Daoy (cell line): Measurements from ENCODE around the gene TRIM14. TPM values are rescaled to one million over a fixed set of nuclear protein-coding genes. Genes with fewer than 3 reads are reported as not detected.
"Not testable (repeated sequence)": the region's sequence is repeated elsewhere in the genome, so short reads cannot be mapped to it uniquely, and the experiment has no call there.

Source experiments
- DNase-seq: peaks from one replicate; pipeline ENCODE4 v3.0.0-alpha.2; 2015; ENCODE audit warnings: low read depth
- total RNA-seq: library from RNA; depleted of rRNA; stranded (reverse); fragments of >200 nt; shearing (Covaris generic); gene quantifications from 2 replicates; pipeline ENCODE4 v1.2.3, GENCODE V29; 2014

TRIM14 gene
- total RNA-seq, 1 experiment from 2014 or later, result 9.2 TPM

- DNase-seq, result no peak
Observed at GRCh38 chr9:98050351-98050750, 68.7 kb downstream of the TRIM14 start.

GRCh38 chr9:98049288-98050072, 69.5 kb downstream of the TRIM14 start:
- no peak for DNase-seq

- no peak for DNase-seq
Observed at GRCh38 chr9:98047002-98047401, 72.0 kb downstream of the TRIM14 start.

- no peak for DNase-seq
Observed at GRCh38 chr9:98046180-98046543, 72.9 kb downstream of the TRIM14 start.

- no peak for DNase-seq
Observed at GRCh38 chr9:98045234-98046179, 73.5 kb downstream of the TRIM14 start.

- DNase-seq, result no peak
Observed at GRCh38 chr9:98043915-98044314, 75.1 kb downstream of the TRIM14 start.

- no peak for DNase-seq
Observed at GRCh38 chr9:98040212-98040611, 78.8 kb downstream of the TRIM14 start.

GRCh38 chr9:98039607-98040017, 79.4 kb downstream of the TRIM14 start:
- DNase-seq, result no peak

GRCh38 chr9:98038958-98039357, 80.1 kb downstream of the TRIM14 start:
- no peak for DNase-seq

GRCh38 chr9:98037357-98037756, 81.7 kb downstream of the TRIM14 start:
- no peak for DNase-seq

- DNase-seq, result peak; percentile 55
Observed at GRCh38 chr9:98034593-98035546, 84.2 kb downstream of the TRIM14 start.

- no peak for DNase-seq
Observed at GRCh38 chr9:98031935-98032334, 87.1 kb downstream of the TRIM14 start.

- no peak for DNase-seq
Observed at GRCh38 chr9:98031169-98031568, 87.9 kb downstream of the TRIM14 start.

- DNase-seq, result no peak
Observed at GRCh38 chr9:98024702-98025101, 94.3 kb downstream of the TRIM14 start.

- DNase-seq, result no peak
Observed at GRCh38 chr9:98022447-98022846, 96.6 kb downstream of the TRIM14 start.

GRCh38 chr9:98021306-98022040, 97.5 kb downstream of the TRIM14 start:
- no peak for DNase-seq

- no peak for DNase-seq
Observed at GRCh38 chr9:98020476-98021145, 98.4 kb downstream of the TRIM14 start.

- DNase-seq, result not testable (repeated sequence)
Observed at GRCh38 chr9:98019869-98020268, 99.2 kb downstream of the TRIM14 start.
